Activated CD4-positive, alpha-beta T cell treated with anti-CD3 and anti-CD28 coated beads for 48 hours (primary cell): ENCODE data around the gene PALD1.

ENCODE experiments used
- DNase-seq: peaks from one replicate; pipeline ENCODE4 v3.0.0-alpha.2; 2020

The PALD1 gene

DNA sequence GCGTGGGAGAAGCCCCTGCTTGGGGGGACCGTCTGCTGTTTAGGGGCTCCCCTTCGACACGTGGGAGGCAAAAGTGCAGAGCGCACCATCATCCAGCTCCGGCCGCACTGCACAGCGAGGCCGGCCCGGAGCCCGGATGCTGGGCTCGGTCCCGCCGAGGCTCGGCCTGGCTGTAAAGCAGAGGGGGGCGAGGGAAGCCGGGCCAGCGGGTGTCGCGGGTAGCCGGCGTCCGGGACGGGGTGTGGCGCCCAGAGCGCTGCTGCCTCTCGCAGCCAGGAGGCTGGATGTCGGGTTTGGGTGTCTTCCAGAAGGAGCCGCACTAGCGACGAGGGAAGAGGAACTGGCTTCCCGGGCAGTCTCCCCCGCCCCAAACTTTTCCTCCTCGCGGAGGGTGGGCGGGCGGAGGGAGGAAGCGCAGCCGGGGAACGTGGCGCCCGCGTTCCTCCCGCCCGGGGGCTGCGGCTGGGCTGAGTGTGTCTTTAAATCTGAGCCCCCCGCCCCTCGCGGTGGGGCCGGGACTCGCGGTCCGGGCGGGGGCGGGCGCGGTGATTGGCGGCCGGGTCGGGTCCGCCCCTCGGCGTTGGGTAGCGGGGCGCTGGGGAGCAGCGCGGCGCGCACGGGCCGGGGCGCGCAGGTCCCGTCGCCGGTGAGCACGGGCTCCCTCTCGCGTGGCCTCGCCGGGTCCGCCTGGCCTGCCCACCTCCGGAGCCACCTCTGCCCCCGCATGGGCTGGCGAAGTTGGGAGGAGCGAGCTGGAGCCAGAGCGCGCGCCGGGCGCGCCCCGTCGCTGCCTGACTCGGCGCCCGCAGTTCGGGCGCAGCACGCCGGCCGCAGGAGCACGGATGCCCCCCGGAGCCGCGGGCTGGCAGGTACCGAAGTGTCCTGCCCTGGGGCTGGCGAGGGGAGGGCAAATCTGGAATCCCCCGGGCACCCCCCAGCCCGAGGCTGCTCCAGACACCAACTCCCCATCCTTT, at the start of gene PALD1:
PALD1 (plus strand) TSS at position 577 of the 974 bp plus-strand sequence. CDS start 47,185 bp downstream, outside the sequence.
- peak; percentile 66 for DNase-seq

- DNase-seq: no peak
Observed at GRCh38 chr10:70430493-70431445, 47.8 kb upstream of the PALD1 start.

- DNase-seq: no peak
Observed at GRCh38 chr10:70432101-70432500, 46.5 kb upstream of the PALD1 start.

DNA sequence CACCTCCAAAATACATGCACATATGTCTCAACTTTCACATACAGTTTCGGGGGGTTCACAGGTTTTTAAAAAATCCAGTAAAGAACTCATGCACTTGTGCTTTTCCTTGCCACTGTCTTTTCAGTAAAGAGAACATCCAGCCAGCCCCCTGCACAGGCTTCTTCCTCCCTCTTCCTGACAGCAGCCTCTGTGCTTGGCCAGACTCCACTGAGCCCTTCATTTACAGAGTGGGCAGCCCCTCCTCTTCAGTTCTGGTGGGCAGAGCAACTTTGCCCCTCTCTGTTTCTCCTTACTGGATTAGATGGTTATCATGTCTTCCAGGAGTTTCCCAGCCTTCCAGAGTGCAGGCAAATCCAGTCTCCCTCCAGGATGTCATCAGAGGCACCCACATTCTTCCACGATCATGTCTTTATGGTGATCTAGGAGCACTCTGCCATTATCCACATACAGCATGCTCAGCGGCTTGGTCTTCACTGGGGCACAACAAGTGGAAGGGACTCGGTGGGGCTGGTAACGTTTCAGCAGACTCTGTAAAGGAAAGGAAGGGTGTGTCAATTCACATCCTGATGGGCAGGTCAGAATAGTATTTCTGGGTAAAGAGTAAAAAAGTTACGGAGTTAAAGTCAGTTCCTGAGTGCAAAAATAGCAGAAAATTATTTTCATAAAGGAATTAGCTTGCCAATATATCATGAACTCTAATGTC, 45.9 kb upstream of the PALD1 start:
- DNase-seq: no peak

GRCh38 chr10:70433581-70434280, 44.8 kb upstream of the PALD1 start:
- DNase-seq: no peak

DNA sequence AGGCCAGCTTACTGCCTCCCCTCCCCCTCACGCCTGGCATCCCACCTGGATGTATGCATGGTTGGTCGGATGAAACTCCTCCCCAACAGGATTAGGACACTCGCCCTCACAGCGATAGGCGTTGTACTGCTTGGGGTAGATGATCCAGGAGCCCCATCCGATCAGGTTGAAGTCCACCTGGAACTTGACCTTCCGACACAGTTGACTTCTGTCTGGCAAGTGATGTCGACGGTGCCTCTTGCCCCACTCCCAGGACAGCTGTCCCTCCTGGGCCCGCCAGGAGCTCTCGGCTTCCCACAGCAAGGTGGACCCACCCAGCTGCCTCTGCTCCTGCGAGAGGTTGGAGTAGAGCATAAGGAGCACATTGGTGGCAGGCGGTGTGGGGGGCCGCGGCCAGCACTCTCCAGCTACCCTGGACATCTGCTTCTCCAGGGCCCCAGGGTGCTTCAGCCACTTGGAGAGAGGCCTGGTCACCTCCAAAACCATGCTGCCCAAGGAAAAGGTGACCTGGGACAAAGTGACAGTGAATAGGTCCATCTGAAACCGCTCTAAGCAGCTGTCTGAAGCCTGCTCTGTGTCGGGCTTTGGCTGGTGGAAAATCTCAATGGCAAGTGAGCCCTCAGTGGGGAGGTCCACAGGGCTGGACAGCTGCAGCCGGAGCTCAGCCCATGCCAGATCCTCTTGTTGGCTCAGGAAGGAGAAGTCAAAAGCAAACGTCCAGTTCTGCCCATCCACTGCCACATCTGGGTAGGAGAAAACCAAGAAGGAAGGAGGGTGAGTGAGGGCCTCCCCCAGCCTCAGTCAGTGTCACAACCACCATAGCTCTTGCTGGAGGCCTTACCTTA, 43.1 kb upstream of the PALD1 start:
- DNase-seq: no peak

- no peak for DNase-seq
Observed at GRCh38 chr10:70437721-70438120, 40.8 kb upstream of the PALD1 start.

GRCh38 chr10:70440296-70441160, 38.0 kb upstream of the PALD1 start:
- DNase-seq: peak; percentile 50

- DNase-seq: peak; percentile 16
Observed at GRCh38 chr10:70441161-70441894, 37.2 kb upstream of the PALD1 start, which contains the start of gene NODAL. Gene NODAL (minus strand): TSS chr10:70441681. CDS start chr10:70441667, 14 bp downstream.

DNA sequence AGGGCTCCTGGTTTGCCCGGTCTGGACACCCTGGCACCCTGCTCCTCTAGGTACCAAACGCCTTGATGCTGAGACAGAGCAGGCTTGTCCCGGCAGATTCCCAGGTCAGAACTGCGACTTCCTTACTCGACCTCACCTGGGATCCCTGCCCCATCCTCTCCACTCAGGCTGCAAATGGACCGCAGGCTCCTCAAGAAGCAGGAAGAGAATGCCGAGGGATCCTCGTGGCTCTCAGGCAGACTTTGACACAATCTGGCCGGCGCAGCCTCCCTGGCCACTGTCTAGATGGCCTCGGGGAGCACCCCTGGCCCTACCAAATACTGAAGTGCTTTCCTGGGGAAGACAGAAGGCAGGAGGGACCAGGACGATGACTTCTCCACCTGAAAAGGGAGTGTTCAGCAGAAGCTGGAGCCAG, 36.7 kb upstream of the PALD1 start:
- no peak for DNase-seq

DNA sequence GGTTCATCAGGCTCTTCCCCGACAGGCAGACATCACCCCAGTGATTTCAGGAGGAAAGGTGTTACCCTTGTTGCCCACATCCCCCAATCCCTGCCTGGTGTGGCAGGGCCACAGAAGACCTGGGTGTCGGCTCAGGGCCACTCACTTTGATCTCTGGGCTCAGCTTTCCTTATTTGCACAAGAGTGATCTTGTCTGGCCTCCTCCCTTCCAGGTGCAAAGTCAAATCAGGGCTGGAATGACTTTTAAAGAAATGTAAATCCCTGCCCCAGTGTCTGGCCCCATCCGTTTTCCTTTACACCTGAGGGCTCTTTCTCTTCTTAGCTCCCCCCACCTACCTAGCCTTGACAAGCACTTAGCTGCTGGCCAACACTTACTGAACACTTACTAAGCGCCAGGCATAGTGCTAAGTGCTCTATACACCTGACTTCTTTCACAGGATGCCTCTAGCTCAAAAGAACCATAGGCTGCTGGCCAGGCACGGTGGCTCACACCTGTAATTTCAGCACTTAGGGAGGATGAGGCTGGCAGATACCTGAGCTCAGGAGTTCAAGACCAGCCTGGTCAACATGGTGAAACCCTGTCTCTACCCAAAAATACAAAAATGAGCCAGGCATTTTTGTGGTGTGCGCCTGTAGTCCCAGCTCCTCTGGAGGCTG, 36.1 kb upstream of the PALD1 start:
- no peak for DNase-seq

DNA sequence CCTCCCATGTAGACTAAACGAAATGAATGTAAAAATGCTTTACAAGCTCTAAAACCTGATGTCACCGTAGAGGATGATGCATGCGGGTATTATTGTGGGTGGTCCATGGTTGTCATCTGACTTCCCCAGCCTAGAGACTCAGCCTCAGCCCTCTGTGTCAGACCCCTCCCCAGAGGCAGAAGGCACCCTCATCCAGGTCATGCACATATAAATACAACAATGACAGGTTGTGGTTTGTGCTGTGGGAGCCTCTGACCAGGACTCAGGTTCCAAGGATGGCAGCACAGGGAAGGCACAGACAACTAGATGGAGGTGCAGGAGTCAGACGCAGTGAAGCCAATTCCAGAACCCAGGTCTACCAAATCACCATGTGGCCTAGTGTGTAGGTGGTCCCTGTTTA, 33.8 kb upstream of the PALD1 start:
- DNase-seq: no peak

DNA sequence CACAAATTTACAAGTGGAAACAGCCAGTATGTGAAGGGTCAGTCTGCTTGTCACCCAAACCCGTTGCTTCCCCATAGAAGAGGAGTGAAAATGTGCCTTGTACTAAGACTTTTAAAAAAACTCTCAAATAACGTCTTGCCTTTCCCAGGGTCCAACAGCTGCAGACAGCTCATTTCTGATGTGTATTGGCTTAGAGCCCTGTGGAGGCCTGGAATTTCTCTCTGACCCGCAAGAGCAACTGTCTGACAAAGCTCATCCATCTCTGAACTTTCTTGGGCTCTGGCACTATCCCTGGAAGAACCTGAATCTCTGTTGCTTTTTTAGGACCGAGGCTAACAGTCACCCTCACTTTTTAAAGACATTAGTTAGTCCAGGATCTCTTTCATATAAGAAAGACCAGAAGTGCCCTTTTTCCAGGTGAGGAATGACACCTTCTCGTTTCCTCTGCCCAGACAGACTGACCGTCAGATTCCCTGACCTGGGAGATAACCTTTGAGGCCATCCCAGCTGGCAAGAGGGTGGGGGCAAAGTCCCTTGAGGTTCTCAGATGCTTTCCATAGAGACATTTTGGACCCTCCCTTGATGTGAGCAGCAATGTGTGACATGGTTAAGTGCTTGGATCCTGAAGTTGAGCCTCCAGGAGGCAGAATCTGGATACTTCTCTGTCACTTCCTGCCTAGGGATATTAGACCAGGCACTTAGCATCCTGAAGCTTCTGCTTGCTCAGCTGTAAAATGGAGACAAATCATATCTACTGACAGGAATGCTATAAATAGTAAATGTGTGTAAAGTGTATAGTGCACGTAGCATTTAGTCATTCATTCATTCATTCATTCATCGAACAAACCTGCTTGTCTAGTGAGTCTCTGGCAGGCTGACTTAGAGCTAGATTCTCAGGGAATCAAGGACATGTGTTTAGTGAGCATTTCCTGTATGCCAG, 32.6 kb upstream of the PALD1 start:
- DNase-seq: no peak

DNA sequence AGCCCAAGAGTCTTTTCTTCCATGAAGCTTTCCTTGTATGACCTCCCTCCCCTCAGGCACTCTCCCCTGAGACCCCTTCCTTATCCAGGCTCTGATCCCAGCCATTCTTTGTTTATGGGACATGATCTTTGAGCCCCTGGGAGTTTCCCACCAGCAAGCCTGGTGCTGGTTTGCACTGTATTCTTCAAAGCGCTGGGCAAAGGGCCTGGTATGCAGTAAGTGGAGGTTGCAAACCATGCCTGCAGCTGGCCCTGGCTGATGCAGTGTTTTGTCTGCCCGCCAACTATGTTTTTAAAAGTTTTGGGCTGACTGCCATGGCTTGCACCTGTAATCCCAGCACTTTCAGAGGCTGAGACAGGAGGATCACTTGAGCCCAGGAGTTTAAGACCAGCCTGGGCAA, 30.3 kb upstream of the PALD1 start:
- no peak for DNase-seq

DNA sequence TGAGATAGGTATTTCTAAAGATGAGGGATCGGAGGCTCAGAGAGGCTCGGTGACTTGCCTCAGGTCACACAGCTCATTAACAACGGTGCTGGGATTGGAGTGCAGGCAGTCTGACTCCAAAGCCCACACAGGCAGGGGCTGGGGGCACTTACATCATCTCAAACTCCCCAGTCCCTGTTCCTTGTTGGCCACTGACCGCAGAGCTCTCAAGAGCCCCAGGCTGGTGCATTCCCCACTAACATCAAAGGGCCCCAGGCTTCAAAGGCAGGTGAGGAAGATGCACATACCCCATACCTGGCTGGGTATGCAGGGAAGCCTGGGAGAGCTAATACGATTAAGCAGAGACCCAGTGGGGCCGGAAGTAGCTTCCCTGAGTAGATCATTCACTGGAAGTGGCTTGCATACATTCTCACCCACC, 23.3 kb upstream of the PALD1 start:
- no peak for DNase-seq

DNA sequence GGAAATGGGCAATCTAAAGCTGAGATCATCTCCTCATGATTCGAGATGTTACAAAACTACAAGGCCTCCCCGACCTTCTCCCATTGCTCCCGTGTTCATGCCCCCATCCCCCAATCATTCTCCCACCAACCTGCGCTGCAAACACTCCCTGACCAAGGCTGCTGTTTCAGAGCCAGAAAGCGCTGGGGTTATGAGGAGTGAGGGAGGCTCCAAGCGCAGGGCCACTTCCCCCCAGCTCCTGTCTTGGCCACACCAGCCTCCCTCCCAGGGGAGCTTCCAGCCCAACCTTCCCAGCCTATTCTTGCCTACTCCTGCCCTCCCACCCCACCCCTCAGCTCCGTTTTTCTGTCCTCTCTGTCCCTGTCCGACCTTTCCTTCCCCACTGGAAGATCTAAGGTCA, 22.4 kb upstream of the PALD1 start:
- no peak for DNase-seq

- DNase-seq: no peak
Observed at GRCh38 chr10:70457759-70458305, 20.7 kb upstream of the PALD1 start.
